Glutamatergic neuron (in vitro differentiated cells): ENCODE measurements around the gene AVPI1. TPM values are rescaled to one million over a fixed set of nuclear protein-coding genes. Genes with fewer than 3 reads are reported as not detected.

ENCODE experiments used
- DNase-seq: peaks from one replicate; pipeline ENCODE4 v3.0.0; 2022
- H3K27ac Mint-ChIP-seq: one replicate; pipeline ENCODE4 v1.8.0; 2020; ENCODE audit warnings: mild to moderate bottlenecking, mixed read lengths, inconsistent platforms; ENCODE audit not compliant: unreplicated experiment
- H3K27me3 Mint-ChIP-seq: one replicate; pipeline ENCODE4 v1.8.0; 2020; ENCODE audit warnings: mild to moderate bottlenecking, moderate library complexity, mixed read lengths, inconsistent platforms; ENCODE audit not compliant: unreplicated experiment
- H3K36me3 Mint-ChIP-seq: one replicate; pipeline ENCODE4 v1.8.0; 2020; ENCODE audit warnings: mild to moderate bottlenecking, mixed read lengths, inconsistent platforms; ENCODE audit not compliant: unreplicated experiment
- H3K4me1 Mint-ChIP-seq: one replicate; pipeline ENCODE4 v1.8.0; 2020; ENCODE audit warnings: mild to moderate bottlenecking, low read depth, mixed read lengths, inconsistent platforms; ENCODE audit not compliant: unreplicated experiment
- H3K4me3 Mint-ChIP-seq: one replicate; pipeline ENCODE4 v1.8.0; 2020; ENCODE audit warnings: mild to moderate bottlenecking, mixed read lengths, inconsistent platforms; ENCODE audit not compliant: unreplicated experiment
- H3K9me3 Mint-ChIP-seq: one replicate; pipeline ENCODE4 v1.8.0; 2020; ENCODE audit warnings: mild to moderate bottlenecking, moderate library complexity, mixed read lengths, inconsistent platforms; ENCODE audit not compliant: unreplicated experiment
- total RNA-seq: library from RNA; stranded (reverse); fragmentation: NEBNext Ultra II Directional; extraction: Animal tissue kit (Norgen Biotek cat#: 25700); gene quantifications from one replicate; pipeline ENCODE4 v1.2.1, GENCODE V29; 2021; ENCODE audit not compliant: unreplicated experiment
- TF ChIP-seq, protein P1 (sequence below): fragments of 200-600 bp; sonication (generic); IDR thresholded peaks from one replicate; pipeline ENCODE4 v1.5.0; 2021; ENCODE audit not compliant: partially characterized antibody, unreplicated experiment

The AVPI1 gene
- total RNA-seq, 1 donor from 2014 or later, result 4.5 TPM

DNA sequence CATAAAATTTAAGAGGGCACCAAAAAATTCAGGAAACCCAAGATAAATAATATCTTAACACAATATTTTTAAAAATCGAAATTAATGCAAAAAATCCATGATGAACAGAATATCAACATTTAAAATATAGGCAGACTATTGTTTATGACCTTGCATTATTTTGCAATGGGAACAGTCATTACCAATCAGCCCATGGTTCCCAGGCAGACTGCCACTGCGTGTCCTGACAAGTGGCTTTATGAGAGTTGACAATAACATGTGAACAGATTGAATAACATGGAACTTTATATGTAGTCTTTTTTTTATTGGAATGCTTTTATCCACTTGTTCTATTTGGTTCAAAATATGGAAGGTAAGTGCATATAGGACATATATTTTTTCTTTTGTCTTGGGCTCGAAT lies 3.1 kb upstream of the AVPI1 start:
- Mint-ChIP-seq H3K36me3 (no peaks in the 10 kb centered on the region), H3K4me3 (no peak overlapping the region), H3K27ac (no peak overlapping the region), H3K9me3 (peaks cover 3% of the 10 kb centered on the region), H3K4me1 (peaks cover 10% of the 10 kb centered on the region), H3K27me3 (peaks cover 5% of the 10 kb centered on the region)
- no peak for DNase-seq
- TF ChIP-seq, protein P1, sequence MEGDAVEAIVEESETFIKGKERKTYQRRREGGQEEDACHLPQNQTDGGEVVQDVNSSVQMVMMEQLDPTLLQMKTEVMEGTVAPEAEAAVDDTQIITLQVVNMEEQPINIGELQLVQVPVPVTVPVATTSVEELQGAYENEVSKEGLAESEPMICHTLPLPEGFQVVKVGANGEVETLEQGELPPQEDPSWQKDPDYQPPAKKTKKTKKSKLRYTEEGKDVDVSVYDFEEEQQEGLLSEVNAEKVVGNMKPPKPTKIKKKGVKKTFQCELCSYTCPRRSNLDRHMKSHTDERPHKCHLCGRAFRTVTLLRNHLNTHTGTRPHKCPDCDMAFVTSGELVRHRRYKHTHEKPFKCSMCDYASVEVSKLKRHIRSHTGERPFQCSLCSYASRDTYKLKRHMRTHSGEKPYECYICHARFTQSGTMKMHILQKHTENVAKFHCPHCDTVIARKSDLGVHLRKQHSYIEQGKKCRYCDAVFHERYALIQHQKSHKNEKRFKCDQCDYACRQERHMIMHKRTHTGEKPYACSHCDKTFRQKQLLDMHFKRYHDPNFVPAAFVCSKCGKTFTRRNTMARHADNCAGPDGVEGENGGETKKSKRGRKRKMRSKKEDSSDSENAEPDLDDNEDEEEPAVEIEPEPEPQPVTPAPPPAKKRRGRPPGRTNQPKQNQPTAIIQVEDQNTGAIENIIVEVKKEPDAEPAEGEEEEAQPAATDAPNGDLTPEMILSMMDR, result no peak

DNA sequence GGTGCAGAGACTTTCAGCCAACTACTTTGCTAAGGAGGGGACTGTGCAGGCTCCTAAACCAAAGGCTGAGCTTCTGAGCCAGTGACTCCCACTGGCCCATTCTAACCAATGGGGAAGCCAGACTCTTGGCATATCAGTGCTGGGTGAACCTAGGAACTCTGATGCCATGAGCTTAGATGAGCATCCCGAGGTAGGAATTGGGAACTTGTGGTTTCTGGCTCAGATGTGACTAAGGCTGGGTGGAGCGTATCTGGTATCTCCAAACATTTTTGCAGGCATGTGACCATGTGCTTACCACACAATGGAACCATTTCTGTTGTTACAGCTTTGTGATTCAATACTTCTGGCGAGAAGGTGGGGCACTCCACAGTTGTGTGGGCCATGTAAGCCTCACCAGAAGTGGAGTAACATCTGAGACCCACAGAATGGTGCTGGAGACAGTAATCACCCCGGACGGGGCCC lies 2.5 kb upstream of the AVPI1 start:
- no peak for DNase-seq
- Mint-ChIP-seq H3K4me3 (no peak overlapping the region), H3K27me3 (peaks cover 5% of the 10 kb centered on the region), H3K27ac (no peak overlapping the region), H3K9me3 (peaks cover 3% of the 10 kb centered on the region), H3K4me1 (peaks cover 10% of the 10 kb centered on the region), H3K36me3 (no peaks in the 10 kb centered on the region)
- TF ChIP-seq, protein P1, result no peak

DNA sequence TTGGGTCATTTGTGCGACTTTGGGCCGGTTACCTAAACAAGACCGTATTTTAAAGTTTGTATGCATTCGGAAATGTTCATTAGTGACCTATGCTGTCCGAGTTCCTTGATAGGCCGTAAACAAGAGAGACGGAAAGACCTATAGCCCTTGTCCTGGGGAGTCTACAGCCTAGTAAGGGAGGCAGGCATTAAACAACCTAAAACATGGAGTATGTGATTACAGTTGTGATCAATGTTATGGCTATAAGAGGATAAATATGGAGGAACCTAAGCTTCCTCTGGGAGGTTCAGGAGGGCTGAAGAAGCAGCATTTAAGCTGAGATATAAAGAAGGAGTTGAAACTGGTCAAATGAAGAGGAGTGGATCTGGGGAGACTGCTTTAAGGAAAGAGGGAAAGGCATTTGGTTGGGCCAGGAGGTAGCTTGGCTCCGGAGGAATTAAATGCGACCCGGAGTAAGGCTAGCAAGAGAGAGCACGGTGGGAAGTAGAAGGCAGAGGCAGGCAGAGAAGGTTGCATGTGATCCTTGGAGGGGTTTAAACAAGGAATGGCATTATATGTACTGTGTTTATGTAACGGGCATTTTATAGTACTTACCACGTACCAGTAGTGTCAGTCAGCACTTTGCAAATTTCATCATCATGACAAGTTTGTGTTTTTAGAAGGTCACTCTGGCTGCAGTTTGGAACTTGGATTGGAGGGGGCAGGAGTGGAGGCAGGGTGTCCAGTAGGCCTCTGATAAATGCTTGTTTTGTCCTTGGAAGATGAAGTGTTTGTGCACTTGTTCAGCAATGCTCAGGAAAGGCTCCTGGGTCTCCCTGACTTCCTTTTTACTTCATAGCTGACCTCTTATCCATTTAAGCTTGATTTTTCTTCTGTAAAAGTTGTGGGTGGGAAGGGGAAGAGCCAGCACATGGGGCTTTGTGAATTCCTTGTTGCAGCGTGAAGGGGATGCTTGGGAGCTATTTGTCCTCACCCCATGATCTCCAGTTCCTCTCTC lies 1.0 kb upstream of the AVPI1 start:
- Mint-ChIP-seq H3K36me3 (no peaks in the 10 kb centered on the region), H3K27ac (peak overlapping the region; percentile 78), H3K4me1 (peaks cover 14% of the 10 kb centered on the region), H3K4me3 (peak overlapping the region; percentile 63), H3K9me3 (peaks cover 3% of the 10 kb centered on the region), H3K27me3 (peaks cover 5% of the 10 kb centered on the region)
- TF ChIP-seq, protein P1, result no peak
- no peak for DNase-seq

DNA sequence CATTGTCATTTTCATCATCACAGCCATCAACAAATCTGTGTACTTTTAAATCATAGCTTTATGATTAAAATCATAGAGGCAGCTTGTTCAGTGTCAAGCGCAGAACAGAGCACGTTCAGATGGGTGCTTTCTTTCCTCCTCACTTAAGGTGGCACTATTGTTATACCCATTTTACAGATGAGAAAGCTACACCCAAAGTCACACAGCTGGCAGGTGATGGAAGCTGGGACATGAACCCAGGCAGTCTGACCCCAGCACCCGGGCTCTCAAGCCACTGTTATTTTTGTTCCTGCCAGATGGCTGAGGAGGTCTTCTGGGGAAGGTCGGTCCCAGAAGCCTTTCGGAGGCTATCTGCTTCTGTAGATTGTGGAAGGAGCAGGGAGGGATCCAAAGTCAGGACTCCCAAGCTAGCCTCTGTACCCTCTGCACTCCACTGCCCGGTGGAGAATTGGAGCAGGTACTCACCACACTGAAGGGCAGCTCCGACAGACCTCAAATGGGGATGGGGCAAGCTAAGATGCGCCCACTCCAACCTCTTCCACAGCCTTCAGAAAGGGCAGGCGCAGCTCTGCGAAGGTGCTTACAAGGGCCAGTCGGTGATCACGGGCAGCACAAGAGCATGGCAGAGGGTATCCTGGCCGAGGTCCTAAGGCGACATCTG lies 610 bp downstream of the AVPI1 start:
- Mint-ChIP-seq H3K27ac (peak overlapping the region; percentile 68), H3K4me3 (peak overlapping the region; percentile 90), H3K9me3 (peaks cover 3% of the 10 kb centered on the region), H3K27me3 (peaks cover 5% of the 10 kb centered on the region), H3K36me3 (no peaks in the 10 kb centered on the region), H3K4me1 (peaks cover 17% of the 10 kb centered on the region)
- no peak for DNase-seq
- TF ChIP-seq, protein P1, result no peak
